Embryonic facial prominence (tissue), 1 donor: Measurements from ENCODE around the gene LYPLAL1.
A peak's percentile ranks its signal among the peaks of the same experiment; 100 is the strongest.

ENCODE experiments used
- DNase-seq: peaks from one replicate; pipeline ENCODE4 v3.0.0-alpha.2; 2016; ENCODE audit errors: extremely low spot score

The LYPLAL1 gene

GRCh38 chr1:219173758-219174459 lies at the start of gene LYPLAL1:
LYPLAL1 (plus strand) TSS chr1:219173878; CDS start chr1:219173891, 13 bp downstream.
- DNase-seq = peak; percentile 87

DNA sequence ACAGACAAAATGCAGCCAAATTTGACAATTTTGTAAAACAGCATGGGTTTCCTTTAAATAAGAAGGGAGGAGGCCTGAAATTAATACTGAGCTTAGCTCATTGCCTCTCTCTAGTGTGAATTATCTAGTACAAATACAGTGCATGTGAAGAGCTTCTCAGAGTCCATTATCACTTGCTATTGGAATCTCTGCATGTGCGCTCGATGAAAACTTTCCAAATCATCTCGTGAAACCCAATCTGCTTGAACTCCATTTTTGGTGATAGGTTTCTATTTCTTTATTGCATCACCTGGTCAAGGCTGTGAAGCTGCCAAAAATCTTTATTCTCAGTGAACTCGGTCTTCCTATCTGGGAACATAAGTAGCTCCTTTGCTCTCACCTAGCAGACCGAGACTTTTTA lies 49.5 kb upstream of the LYPLAL1 start:
- no peak for DNase-seq

GRCh38 chr1:219125342-219125741 lies 48.3 kb upstream of the LYPLAL1 start:
- no peak for DNase-seq

- DNase-seq = no peak
Measured at GRCh38 chr1:219126377-219126776, 47.3 kb upstream of the LYPLAL1 start.

GRCh38 chr1:219128957-219129356 lies 44.7 kb upstream of the LYPLAL1 start:
- no peak for DNase-seq

DNA sequence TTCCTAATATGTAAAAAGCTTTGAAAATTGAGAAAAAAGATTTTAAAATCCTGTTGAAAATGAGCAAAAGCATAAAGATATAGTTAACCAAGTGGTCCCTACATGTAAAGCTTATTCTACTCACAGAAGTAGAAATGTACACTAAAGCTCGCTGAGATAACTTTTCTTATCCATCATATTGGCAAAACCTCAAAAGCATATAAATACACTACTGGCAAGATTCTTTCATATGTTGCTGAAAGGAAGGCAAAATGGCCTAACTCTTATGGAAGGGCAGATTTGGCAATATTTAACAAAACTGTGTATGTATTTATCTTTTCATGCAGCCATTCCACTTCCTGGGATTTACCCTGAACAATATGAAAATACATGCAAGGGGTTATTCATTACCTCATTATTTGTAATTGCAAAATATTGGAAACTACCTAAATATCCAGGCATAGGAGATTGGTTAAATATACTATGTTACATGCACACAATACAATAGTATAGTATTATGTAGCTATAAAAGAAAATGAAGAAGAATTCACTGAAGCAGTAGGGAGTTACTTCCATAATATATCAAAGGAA lies 43.2 kb upstream of the LYPLAL1 start:
- no peak for DNase-seq

- no peak for DNase-seq
Measured at GRCh38 chr1:219132939-219133338, 40.7 kb upstream of the LYPLAL1 start.

GRCh38 chr1:219138747-219139146 lies 34.9 kb upstream of the LYPLAL1 start:
- no peak for DNase-seq

DNA sequence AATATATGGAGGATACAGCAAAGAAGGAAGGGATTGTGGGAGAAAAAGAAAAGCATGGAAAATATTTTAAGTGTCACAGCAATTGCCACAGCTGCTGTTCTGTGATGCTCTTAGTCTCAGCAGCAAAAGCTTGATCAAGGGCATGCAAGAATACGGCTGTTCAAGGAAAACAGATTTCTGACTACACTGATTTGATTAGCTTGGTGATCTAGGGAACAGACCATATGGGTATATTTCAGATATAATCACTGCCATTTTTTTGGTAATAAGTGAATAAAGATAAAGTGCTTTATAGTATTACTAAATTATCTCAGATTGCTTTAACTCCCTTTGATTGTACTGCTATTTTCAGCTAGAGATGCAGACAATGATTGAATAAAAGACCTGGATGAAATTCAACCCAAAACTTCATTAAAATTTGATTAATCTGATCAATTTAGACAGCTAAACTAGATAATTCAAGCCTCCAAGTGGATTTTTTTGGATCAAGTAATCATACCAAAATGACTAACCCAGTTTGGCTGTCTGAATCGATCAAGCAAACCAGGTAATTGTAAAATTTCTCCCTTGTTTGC lies 33.3 kb upstream of the LYPLAL1 start:
- no peak for DNase-seq

GRCh38 chr1:219143735-219144134 lies 29.9 kb upstream of the LYPLAL1 start:
- DNase-seq = no peak

GRCh38 chr1:219144658-219145315 lies 28.9 kb upstream of the LYPLAL1 start:
- no peak for DNase-seq

DNA sequence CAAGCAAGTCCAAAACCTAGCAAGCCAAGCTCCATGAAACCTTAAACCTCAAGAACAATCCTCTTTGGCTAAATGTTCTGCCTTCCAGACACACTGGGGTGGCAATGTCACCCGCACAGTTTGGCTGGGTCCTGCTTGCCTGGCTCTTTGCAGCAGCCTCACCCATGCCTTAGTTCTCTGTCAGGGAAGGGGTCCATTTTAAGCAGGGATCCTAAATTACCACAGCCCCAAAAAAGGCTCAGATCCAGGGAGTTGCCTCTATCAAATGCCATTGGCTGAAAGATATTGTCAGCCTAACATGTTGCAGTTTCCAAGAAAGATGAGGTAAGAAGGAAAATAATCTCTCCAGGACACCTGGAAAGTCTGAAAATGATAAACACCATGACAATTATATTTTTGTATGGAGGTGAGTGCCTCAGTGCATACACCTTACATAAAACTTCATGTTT lies 26.1 kb upstream of the LYPLAL1 start:
- DNase-seq = no peak

DNA sequence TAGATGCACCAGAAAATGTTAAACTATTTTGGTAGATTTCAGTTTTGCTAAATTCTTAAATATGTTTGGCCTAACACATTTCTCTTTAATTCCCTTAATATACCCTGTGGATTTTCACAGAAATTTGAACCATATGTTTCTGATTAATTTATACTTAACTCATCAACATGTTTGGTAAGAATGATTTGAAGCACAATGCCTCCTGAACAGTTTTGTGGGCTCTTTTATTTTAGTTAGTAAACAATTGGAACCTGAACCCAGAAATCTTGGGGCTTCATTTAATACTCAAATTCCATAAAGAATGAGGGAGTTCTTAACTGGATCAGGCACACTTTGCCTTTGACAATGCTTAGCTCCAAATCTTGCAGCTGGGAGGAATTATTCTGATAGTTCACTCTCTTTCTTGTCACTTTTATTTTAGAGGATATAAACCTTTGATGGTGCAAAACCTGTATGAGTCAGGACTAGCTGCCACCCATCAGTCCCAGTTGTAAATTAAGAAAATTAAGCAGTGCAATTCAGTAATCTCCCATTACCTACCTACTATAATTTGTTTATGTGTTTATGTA lies 24.6 kb upstream of the LYPLAL1 start:
- no peak for DNase-seq

DNA sequence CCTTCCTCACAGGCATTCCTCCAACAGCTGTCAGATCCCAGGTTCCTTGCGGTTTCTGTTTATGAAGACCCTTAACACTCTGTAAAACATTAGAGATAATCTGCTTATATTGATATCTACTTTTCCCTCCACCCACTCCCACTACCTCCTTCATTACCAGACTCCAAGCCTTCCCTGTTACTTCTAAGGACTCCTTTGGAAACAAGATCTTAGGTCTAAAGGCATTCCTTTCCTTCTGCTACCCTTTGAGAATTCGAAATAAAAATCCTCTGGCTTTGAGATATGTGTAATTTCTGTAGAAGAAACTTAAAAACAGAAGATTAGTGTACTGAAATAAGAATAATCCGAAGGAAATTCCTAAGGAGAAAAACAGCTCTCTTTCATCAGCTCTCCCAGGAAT lies 23.7 kb upstream of the LYPLAL1 start:
- DNase-seq = no peak

DNA sequence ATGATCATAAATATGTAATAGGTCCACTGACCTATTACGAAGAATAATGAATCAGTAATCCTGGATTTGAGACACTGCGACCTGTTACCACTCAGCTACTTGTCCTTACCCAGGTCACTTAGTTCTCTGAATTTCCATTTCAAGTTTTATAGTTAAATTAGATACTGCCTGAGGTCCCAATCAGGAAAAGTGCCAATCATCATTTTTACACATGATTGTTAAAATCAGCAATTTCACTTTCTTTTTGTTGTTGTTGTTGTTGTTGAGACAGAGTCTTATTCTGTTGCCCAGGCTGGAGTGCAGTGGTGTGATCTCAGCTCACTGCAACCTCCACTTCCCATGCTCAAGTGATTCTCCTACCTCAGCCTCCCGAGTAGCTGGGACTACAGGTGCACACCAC lies 22.8 kb upstream of the LYPLAL1 start:
- no peak for DNase-seq

DNA sequence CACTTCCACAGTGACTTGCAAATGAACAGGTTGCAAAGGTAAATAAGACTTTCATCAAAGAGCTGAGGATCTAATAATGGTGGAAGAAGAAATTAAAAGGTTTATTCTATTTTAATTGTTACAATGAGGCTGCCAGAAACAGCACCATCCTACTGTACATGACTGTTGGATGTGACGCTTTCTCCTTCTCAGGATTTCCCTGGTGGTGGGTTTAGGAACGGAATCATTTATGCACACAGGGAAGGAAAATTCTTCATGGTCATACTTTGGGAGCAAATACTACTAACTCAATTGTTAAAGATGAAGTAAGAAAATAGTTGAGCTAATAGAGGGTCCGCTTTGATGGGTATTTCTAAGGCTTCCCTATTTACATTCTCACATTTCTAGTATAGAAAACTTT lies 22.2 kb upstream of the LYPLAL1 start:
- DNase-seq = no peak

GRCh38 chr1:219152751-219153150 lies 20.9 kb upstream of the LYPLAL1 start:
- DNase-seq = no peak

DNA sequence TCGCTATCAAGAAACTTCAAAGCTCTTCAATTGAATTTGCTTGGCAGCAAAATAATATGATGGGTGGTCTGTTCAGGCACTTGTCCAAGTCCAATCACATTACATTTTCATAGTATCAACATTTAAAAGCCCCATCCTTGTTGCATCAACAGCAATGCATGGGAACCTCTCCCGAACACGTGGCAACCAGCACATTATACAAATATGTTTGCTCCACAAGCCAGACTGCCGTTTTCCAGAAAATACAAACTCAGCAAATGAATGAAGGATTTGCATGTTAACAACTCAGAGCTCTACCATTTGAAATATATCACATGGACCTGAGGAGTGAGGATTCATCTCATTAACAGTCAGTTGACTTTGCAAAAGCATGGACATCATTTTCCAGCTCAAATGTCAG lies 20.0 kb upstream of the LYPLAL1 start:
- DNase-seq = no peak

- DNase-seq = no peak
Measured at GRCh38 chr1:219155135-219155534, 18.5 kb upstream of the LYPLAL1 start.

DNA sequence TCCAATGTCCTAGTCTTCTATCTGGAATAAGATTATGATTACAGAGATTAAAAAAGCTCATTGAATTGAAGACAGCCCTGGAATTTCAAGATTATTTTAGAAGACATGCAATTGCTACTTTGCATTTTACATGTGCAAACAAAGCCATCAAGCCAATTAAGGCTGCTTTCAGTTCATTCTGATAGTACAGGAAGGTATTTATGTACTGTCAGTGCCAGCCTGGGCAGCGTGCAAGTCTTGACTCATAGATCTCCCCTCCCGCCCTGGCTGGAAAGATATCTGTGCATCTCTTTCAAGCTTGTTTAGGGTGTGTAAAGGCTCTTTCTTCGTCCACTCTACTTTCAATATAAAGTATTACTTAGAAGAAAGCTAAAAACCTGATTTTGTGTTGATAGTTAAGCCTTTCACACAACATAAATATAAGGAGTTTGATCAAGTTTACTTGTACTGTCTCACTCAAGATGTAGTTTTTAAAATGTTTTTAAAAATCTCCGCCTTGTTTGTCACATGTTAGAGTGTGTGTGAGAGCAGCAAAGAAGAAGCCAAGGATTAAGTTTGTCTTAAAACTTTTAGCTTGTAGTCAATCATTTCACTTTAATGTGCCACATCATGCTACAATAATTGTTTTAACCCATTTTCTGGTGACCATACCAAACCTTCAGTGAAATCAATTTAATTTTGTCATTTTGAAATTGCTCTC lies 13.6 kb upstream of the LYPLAL1 start:
- no peak for DNase-seq

GRCh38 chr1:219160967-219161366 lies 12.7 kb upstream of the LYPLAL1 start:
- no peak for DNase-seq

DNA sequence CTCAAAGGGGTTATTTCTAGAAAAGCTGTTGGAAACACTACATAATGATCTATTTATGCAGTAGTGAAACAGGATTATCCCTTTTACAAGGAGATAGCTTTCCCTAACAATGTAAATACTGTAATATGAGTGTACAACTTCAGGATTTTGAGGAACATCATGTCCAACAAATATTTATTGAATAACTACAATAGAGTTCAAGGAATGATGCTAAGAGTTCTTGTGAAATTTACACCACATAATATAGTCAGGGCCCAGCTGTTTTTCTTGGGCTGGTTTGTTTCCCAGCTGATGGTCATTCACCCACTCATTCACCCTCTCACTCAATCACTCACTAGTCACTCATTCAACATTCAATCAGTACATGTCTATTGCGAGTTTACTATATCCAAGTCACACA lies 12.3 kb upstream of the LYPLAL1 start:
- DNase-seq = no peak
